HEK293 (cell line): ENCODE data around the gene R3HDM1.

Experiments used
- CTCF ChIA-PET: fragments of 350-600 bp; formaldehyde crosslinking; extraction: SDS; loops from one replicate; lab custom pipeline; 2021; ENCODE audit warnings: antibody characterized with exemption; lab: Yijun Ruan, JAX
- POLR2A ChIA-PET: fragments of 300-600 bp; formaldehyde crosslinking; extraction: SDS; loops from one replicate; lab custom pipeline; 2020; ENCODE audit warnings: antibody characterized with exemption, inconsistent platforms; lab: Yijun Ruan, JAX
- H3K27ac ChIP-seq: fragments of 200-500 bp; sonication (Bioruptor generic); 2 replicates; pipeline ENCODE4 v1.5.1; 2014; ENCODE audit warnings: low read depth, low read length, control low read depth, inconsistent platforms; ENCODE audit errors: extremely low read depth
- H3K36me3 ChIP-seq, 2 experiments: fragments of 200-500 bp in 1 of 2; sonication (Bioruptor generic) in 1 of 2; 1 replicate in 1 of 2; 2 replicates in 1 of 2; pipeline ENCODE4 v1.5.1; 2014 to 2017; ENCODE audit warnings: inconsistent platforms in 2 of 2, low read length in 2 of 2; ENCODE audit not compliant: control insufficient read depth in 2 of 2, insufficient read depth in 1 of 2
- H3K4me1 ChIP-seq: fragments of 200-500 bp; sonication (Bioruptor generic); 2 replicates; pipeline ENCODE4 v1.5.1; 2014; ENCODE audit warnings: mild to moderate bottlenecking, low read length, inconsistent platforms; ENCODE audit not compliant: control insufficient read depth, insufficient read depth
- H3K4me3 ChIP-seq: 2 replicates; pipeline ENCODE4 v1.5.1; 2011; ENCODE audit warnings: low read depth, mild to moderate bottlenecking, control low read depth, low read length, moderate library complexity
- H3K9me3 ChIP-seq: fragments of 200-500 bp; sonication (Bioruptor generic); 2 replicates; pipeline ENCODE4 v1.5.1; 2014; ENCODE audit warnings: low read depth, low read length, inconsistent platforms; ENCODE audit not compliant: control insufficient read depth, insufficient read depth
- GLI4 ChIP-seq: fragments of 450-650 bp; formaldehyde crosslinking; IDR thresholded peaks from 2 replicates; pipeline ENCODE4 v1.5.1; 2016; ENCODE audit warnings: missing biosample characterization, missing genetic modification characterization
- INSM2 ChIP-seq: fragments of 450-650 bp; formaldehyde crosslinking; IDR thresholded peaks from 2 replicates; pipeline ENCODE4 v1.5.1; 2016; ENCODE audit warnings: missing biosample characterization, missing genetic modification characterization
- KLF7 ChIP-seq: fragments of 450-650 bp; formaldehyde crosslinking; IDR thresholded peaks from 2 replicates; pipeline ENCODE4 v1.5.1; 2016; ENCODE audit warnings: missing biosample characterization, missing genetic modification characterization, borderline replicate concordance
- REPIN1 ChIP-seq: fragments of 450-650 bp; formaldehyde crosslinking; IDR thresholded peaks from 2 replicates; pipeline ENCODE4 v1.5.1; 2017; ENCODE audit warnings: missing biosample characterization, missing genetic modification characterization, low read depth
- SCRT2 ChIP-seq: fragments of 450-650 bp; formaldehyde crosslinking; IDR thresholded peaks from 2 replicates; pipeline ENCODE4 v1.5.1; 2016; ENCODE audit warnings: missing biosample characterization, missing genetic modification characterization
- TCF7L2 ChIP-seq: IDR thresholded peaks from 2 replicates; pipeline ENCODE4 v1.6.1; 2011; ENCODE audit warnings: low read depth, mild to moderate bottlenecking, inconsistent platforms, low read length, moderate library complexity, borderline replicate concordance
- ZBTB17 ChIP-seq: fragments of 450-650 bp; formaldehyde crosslinking; IDR thresholded peaks from 2 replicates; pipeline ENCODE4 v1.5.1; 2016; ENCODE audit warnings: missing biosample characterization, missing genetic modification characterization
- ZEB2 ChIP-seq: fragments of 450-650 bp; formaldehyde crosslinking; IDR thresholded peaks from 2 replicates; pipeline ENCODE4 v1.5.1; 2016; ENCODE audit warnings: missing biosample characterization, missing genetic modification characterization
- ZFHX2 ChIP-seq: fragments of 450-650 bp; formaldehyde crosslinking; conservative IDR thresholded peaks from 2 replicates; pipeline ENCODE4 v1.5.1; 2016; ENCODE audit warnings: missing biosample characterization, missing genetic modification characterization
- ZFP37 ChIP-seq: fragments of 450-650 bp; formaldehyde crosslinking; IDR thresholded peaks from 2 replicates; pipeline ENCODE4 v1.5.1; 2016; ENCODE audit warnings: missing biosample characterization, missing genetic modification characterization
- ZFP41 ChIP-seq: fragments of 450-650 bp; formaldehyde crosslinking; IDR thresholded peaks from 2 replicates; pipeline ENCODE4 v1.5.1; 2016; ENCODE audit warnings: missing biosample characterization, missing genetic modification characterization, borderline replicate concordance
- ZFP69B ChIP-seq: fragments of 450-650 bp; formaldehyde crosslinking; IDR thresholded peaks from 2 replicates; pipeline ENCODE4 v1.5.1; 2016; ENCODE audit warnings: missing biosample characterization, missing genetic modification characterization
- ZIC2 ChIP-seq: fragments of 450-650 bp; formaldehyde crosslinking; IDR thresholded peaks from 2 replicates; pipeline ENCODE4 v1.5.1; 2016; ENCODE audit warnings: missing biosample characterization, missing genetic modification characterization
- ZNF140 ChIP-seq: fragments of 450-650 bp; formaldehyde crosslinking; IDR thresholded peaks from 2 replicates; pipeline ENCODE4 v1.5.1; 2016; ENCODE audit warnings: missing biosample characterization, missing genetic modification characterization
- ZNF155 ChIP-seq: fragments of 450-650 bp; formaldehyde crosslinking; IDR thresholded peaks from 2 replicates; pipeline ENCODE4 v1.5.1; 2016; ENCODE audit warnings: missing biosample characterization, missing genetic modification characterization
- ZNF169 ChIP-seq: fragments of 450-650 bp; formaldehyde crosslinking; IDR thresholded peaks from 2 replicates; pipeline ENCODE4 v1.5.1; 2016; ENCODE audit warnings: missing biosample characterization, missing genetic modification characterization
- ZNF174 ChIP-seq: fragments of 450-650 bp; formaldehyde crosslinking; IDR thresholded peaks from 2 replicates; pipeline ENCODE4 v1.5.0; 2017; ENCODE audit warnings: missing biosample characterization, mild to moderate bottlenecking, missing genetic modification characterization
- ZNF202 ChIP-seq: fragments of 450-650 bp; formaldehyde crosslinking; IDR thresholded peaks from 2 replicates; pipeline ENCODE4 v1.5.1; 2016; ENCODE audit warnings: missing biosample characterization, missing genetic modification characterization, borderline replicate concordance
- ZNF214 ChIP-seq: fragments of 450-650 bp; formaldehyde crosslinking; IDR thresholded peaks from 2 replicates; pipeline ENCODE4 v1.5.1; 2017; ENCODE audit warnings: missing biosample characterization, mild to moderate bottlenecking, missing genetic modification characterization, borderline replicate concordance
- ZNF24 ChIP-seq: fragments of 450-650 bp; formaldehyde crosslinking; IDR thresholded peaks from 2 replicates; pipeline ENCODE4 v1.5.1; 2016; ENCODE audit warnings: missing biosample characterization, missing genetic modification characterization
- ZNF266 ChIP-seq: fragments of 450-650 bp; formaldehyde crosslinking; IDR thresholded peaks from 2 replicates; pipeline ENCODE4 v1.5.1; 2016; ENCODE audit warnings: missing biosample characterization, missing genetic modification characterization, low read depth
- ZNF433 ChIP-seq: fragments of 450-650 bp; formaldehyde crosslinking; IDR thresholded peaks from 2 replicates; pipeline ENCODE4 v1.5.1; 2016; ENCODE audit warnings: missing biosample characterization, missing genetic modification characterization, low read depth
- ZNF514 ChIP-seq: fragments of 450-650 bp; formaldehyde crosslinking; IDR thresholded peaks from 2 replicates; pipeline ENCODE4 v1.5.1; 2016; ENCODE audit warnings: missing biosample characterization, missing genetic modification characterization
- ZNF530 ChIP-seq: fragments of 450-650 bp; formaldehyde crosslinking; IDR thresholded peaks from 2 replicates; pipeline ENCODE4 v1.5.1; 2016; ENCODE audit warnings: low read depth, missing biosample characterization, missing genetic modification characterization
- ZNF548 ChIP-seq: fragments of 450-650 bp; formaldehyde crosslinking; IDR thresholded peaks from 2 replicates; pipeline ENCODE4 v1.5.1; 2016; ENCODE audit warnings: missing biosample characterization, missing genetic modification characterization
- ZNF571 ChIP-seq: fragments of 450-650 bp; formaldehyde crosslinking; IDR thresholded peaks from 2 replicates; pipeline ENCODE4 v1.5.0; 2017; ENCODE audit warnings: missing biosample characterization, missing genetic modification characterization
- ZNF600 ChIP-seq: fragments of 450-650 bp; formaldehyde crosslinking; IDR thresholded peaks from 2 replicates; pipeline ENCODE4 v1.5.1; 2016; ENCODE audit warnings: missing biosample characterization, missing genetic modification characterization
- ZNF664 ChIP-seq: fragments of 450-650 bp; formaldehyde crosslinking; IDR thresholded peaks from 2 replicates; pipeline ENCODE4 v1.5.1; 2016; ENCODE audit warnings: missing biosample characterization, missing genetic modification characterization
- ZNF776 ChIP-seq: fragments of 450-650 bp; formaldehyde crosslinking; IDR thresholded peaks from 2 replicates; pipeline ENCODE4 v1.5.0; 2017; ENCODE audit warnings: missing biosample characterization, missing genetic modification characterization, borderline replicate concordance
- TF ChIP-seq, protein P1 (sequence below): fragments of 450-650 bp; formaldehyde crosslinking; IDR thresholded peaks from 2 replicates; pipeline ENCODE4 v1.5.1; 2016; ENCODE audit warnings: missing biosample characterization, missing genetic modification characterization
- TF ChIP-seq, protein P2 (sequence below): fragments of 450-650 bp; IDR thresholded peaks from 2 replicates; pipeline ENCODE4 v1.5.1; 2018; ENCODE audit warnings: missing biosample characterization, missing genetic modification characterization

Gene R3HDM1

GRCh38 chr2:135635212-135635835 is 104.0 kb downstream of the R3HDM1 start (continued):
- TF ChIP-seq, protein P1, sequence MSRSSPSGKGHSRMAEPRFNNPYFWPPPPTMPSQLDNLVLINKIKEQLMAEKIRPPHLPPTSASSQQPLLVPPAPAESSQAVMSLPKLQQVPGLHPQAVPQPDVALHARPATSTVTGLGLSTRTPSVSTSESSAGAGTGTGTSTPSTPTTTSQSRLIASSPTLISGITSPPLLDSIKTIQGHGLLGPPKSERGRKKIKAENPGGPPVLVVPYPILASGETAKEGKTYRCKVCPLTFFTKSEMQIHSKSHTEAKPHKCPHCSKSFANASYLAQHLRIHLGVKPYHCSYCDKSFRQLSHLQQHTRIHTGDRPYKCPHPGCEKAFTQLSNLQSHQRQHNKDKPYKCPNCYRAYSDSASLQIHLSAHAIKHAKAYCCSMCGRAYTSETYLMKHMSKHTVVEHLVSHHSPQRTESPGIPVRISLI (tag by site-specific recombination): no peak
- TF ChIP-seq INSM2 (no peak), ZNF664 (tag by site-specific recombination) (no peak), ZBTB17 (tag by site-specific recombination) (no peak), ZNF155 (no peak), TCF7L2 (no peak), ZNF514 (tag by site-specific recombination) (no peak), ZNF776 (tag by site-specific recombination) (no peak), ZNF548 (no peak), ZNF530 (tag by site-specific recombination) (no peak), ZNF266 (no peak)

- TF ChIP-seq ZNF664 (tag by site-specific recombination): no peak
- TF ChIP-seq ZNF571 (tag by site-specific recombination): no peak
- TF ChIP-seq ZNF214 (tag by site-specific recombination): no peak
- TF ChIP-seq ZNF174 (tag by site-specific recombination): no peak
- TF ChIP-seq, protein P2, sequence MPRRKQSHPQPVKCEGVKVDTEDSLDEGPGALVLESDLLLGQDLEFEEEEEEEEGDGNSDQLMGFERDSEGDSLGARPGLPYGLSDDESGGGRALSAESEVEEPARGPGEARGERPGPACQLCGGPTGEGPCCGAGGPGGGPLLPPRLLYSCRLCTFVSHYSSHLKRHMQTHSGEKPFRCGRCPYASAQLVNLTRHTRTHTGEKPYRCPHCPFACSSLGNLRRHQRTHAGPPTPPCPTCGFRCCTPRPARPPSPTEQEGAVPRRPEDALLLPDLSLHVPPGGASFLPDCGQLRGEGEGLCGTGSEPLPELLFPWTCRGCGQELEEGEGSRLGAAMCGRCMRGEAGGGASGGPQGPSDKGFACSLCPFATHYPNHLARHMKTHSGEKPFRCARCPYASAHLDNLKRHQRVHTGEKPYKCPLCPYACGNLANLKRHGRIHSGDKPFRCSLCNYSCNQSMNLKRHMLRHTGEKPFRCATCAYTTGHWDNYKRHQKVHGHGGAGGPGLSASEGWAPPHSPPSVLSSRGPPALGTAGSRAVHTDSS (tag by site-specific recombination): no peak
- TF ChIP-seq ZNF169 (tag by site-specific recombination): no peak
- TF ChIP-seq GLI4 (tag by site-specific recombination): no peak
- TF ChIP-seq ZFHX2 (tag by site-specific recombination): no peak
- no peak for TF ChIP-seq ZFP69B (tag by site-specific recombination)
- POLR2A ChIA-PET: no interaction called here
- Histone ChIP-seq H3K4me1 (no peaks in the 10 kb centered on the region), H3K9me3 (no peaks in the 10 kb centered on the region), H3K27ac (no peak overlapping the region), H3K36me3 (peaks cover 23 to 53% of the 10 kb centered on the region in 2 experiments), H3K4me3 (no peak overlapping the region)
- CTCF ChIA-PET: no interaction called here
These were observed 105.7 kb downstream of the R3HDM1 start for GRCh38 chr2:135636982-135637381.

DNA sequence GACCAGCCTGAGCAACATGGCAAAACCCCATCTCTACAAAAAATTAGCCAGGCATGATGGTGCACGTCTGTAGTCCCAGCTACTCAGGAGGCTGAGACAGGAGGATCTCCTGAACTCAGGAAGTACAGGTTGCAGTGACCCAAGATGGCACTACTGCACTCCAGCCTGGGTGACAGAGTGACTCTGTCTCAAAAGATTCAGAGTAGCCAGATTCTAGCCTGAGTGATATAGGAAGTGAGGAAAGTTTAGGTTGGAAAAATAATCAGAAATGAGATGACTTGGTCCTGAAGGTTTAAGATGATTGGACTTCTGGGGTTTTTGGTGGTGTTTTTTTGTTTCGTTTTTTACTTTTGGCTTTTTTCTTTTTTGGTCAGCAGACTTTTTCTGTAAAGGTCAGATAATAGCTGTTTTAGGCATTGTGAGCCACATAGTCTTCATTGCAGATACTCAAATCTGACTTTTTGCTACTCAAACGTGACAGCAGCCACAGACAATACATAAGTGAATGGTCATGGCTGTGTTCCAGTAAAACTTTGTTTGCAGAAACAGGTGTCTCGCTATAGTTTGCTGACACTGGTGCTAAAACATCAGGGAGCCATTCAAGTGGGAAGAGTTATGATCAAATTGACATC is 106.3 kb downstream of the R3HDM1 start:
- H3K36me3 ChIP-seq: peaks cover 23 to 49% of the 10 kb centered on the region in 2 experiments
- POLR2A ChIA-PET: no interaction called here
- no peak overlapping the region for H3K4me3 ChIP-seq
- H3K27ac ChIP-seq: no peak overlapping the region
- no peaks in the 10 kb centered on the region for H3K4me1 ChIP-seq
- CTCF ChIA-PET: no interaction called here
- no peaks in the 10 kb centered on the region for H3K9me3 ChIP-seq
- TF ChIP-seq ZNF24 (no peak), ZNF433 (tag by site-specific recombination) (no peak), ZFP37 (tag by site-specific recombination) (no peak), ZNF140 (tag by site-specific recombination) (no peak), ZIC2 (tag by site-specific recombination) (no peak), REPIN1 (tag by site-specific recombination) (no peak), ZFP41 (tag by site-specific recombination) (no peak), ZNF600 (no peak), ZNF202 (tag by site-specific recombination) (no peak), ZEB2 (tag by site-specific recombination) (no peak), SCRT2 (no peak), KLF7 (tag by site-specific recombination) (no peak)
